ENCODE results near the gene TMEM80. TPM values are rescaled to one million over a fixed set of nuclear protein-coding genes. Genes with fewer than 3 reads are reported as not detected.

Gene TMEM80
- total and polyA plus RNA-seq, 9 of the 15 experiments (the other 6 are each of a cell fraction or from before 2014, with no cell fraction given) = 5.1 to 30.1 (median 12.4) TPM

GRCh38 chr11:748007-748359 is 52.4 kb downstream of the TMEM80 start (continued):
- no peak for TF ChIP-seq ZNF407 (IDR thresholded peaks at IDR 0.05; ENCODE audit: low read depth)
- 0 out of 2 replicates have a peak, but pooled peaks have one; percentile 18 for TF ChIP-seq ETS1 (conservative IDR thresholded peaks at IDR 0.05; ENCODE audit: control insufficient read depth, low read depth, low read length)
- no peak for TF ChIP-seq ATF6 (CRISPR knock-in tag; IDR thresholded peaks at IDR 0.05)
- no peak for TF ChIP-seq ZBTB7A (IDR thresholded peaks at IDR 0.05; ENCODE audit: borderline replicate concordance, control insufficient read depth, low read depth, low read length)
- no peak for TF ChIP-seq CEBPZ (IDR thresholded peaks at IDR 0.05; ENCODE audit: borderline replicate concordance, low read depth, low read length)
- no peak for TF ChIP-seq NR2F6 (CRISPR knock-in tag; IDR thresholded peaks at IDR 0.05)
- TF ChIP-seq CREB1 (IDR thresholded peaks at IDR 0.05) = no peak
- no peak for TF ChIP-seq CREB1 (CRISPR knock-in tag; IDR thresholded peaks at IDR 0.05)
- TF ChIP-seq ZNF3 (CRISPR knock-in tag; IDR thresholded peaks at IDR 0.05) = no peak
- TF ChIP-seq ZNF212 (CRISPR knock-in tag; IDR thresholded peaks at IDR 0.05) = no peak
- peak; percentile 49; the same call in 1 of the 2 replicates for TF ChIP-seq USF1 (CRISPR knock-in tag; IDR thresholded peaks at IDR 0.05)
- no peak for TF ChIP-seq HMG20B (CRISPR knock-in tag; IDR thresholded peaks at IDR 0.05)
- peak; percentile 61; the same call in 1 of the 2 replicates for TF ChIP-seq ZNF589 (CRISPR knock-in tag; IDR thresholded peaks at IDR 0.05; ENCODE audit: low read depth)
